PC-9 (cell line): ENCODE measurements around the gene PINLYP.

Experiments
- CTCF ChIP-seq: fragments of 200-600 bp; sonication (generic); conservative IDR thresholded peaks from 2 replicates; pipeline ENCODE4 v1.6.1; 2017; ENCODE audit warnings: mixed run types, antibody characterized with exemption, mild to moderate bottlenecking, moderate library complexity
- EZH2 ChIP-seq: fragments of 200-600 bp; sonication (generic); IDR thresholded peaks from 2 replicates; pipeline ENCODE4 v1.8.0; 2017; ENCODE audit warnings: antibody characterized with exemption, low read depth

GRCh38 chr19:43563816-43564457, 11.7 kb upstream of the PINLYP start:
- TF ChIP-seq CTCF: no peak
- no peak for TF ChIP-seq EZH2
